Esophagus squamous epithelium (tissue), 4 donors: Measurements from ENCODE around the gene PSME3IP1.

Experiments
- POLR2A ChIP-seq, 4 donors: fragments of 450-650 bp; IDR thresholded peaks; one replicate each; pipeline ENCODE4 v1.6.1; 2017; ENCODE audit warnings: antibody characterized with exemption in 4 of 4, mild to moderate bottlenecking in 4 of 4, moderate library complexity in 3 of 4
- TF ChIP-seq, protein P1 (sequence below), 6 experiments: fragments of 450-650 bp in 4 of 6; fragments of 200-600 bp in 2 of 6; sonication (generic) in 2 of 6; IDR thresholded peaks; one replicate each; pipeline ENCODE4 v1.5.1; 2016 to 2019; ENCODE audit warnings: antibody characterized with exemption in 6 of 6, mild to moderate bottlenecking in 4 of 6, moderate library complexity in 4 of 6

DNA sequence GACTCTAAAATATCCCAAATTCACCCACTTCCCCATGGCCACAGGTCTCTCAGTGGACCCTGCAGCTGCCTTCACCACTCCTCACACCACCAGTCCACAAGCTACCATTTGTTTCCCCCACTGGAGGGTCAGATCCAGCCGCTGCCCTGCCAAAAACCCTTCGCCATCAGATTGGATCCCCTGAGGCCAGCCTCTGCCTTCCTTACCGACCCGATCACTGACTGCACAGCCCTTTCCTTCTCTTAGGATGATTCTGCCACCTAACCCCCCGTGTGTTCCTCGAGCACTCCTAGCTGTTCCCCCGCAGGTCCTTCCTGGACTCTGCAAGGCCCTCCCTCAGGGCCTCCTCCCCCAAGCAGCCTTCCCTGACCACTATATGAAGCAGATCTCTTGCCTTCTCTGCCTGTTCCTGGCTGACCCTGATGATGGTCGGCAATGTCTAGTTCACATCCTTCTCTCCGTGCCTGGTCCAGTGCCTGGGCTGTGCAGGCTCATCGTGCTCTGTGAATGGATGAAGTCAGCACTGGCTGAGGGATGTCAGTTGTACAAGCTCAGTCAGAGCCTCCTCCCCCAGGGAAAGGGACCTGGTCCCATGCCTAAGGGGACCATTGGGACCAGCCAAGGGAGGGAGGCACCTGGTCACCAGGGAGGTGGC lies 47.4 kb downstream of the PSME3IP1 start:
- no peak for TF ChIP-seq POLR2A (IDR thresholded peaks at IDR 0.05)
- TF ChIP-seq, protein P1, sequence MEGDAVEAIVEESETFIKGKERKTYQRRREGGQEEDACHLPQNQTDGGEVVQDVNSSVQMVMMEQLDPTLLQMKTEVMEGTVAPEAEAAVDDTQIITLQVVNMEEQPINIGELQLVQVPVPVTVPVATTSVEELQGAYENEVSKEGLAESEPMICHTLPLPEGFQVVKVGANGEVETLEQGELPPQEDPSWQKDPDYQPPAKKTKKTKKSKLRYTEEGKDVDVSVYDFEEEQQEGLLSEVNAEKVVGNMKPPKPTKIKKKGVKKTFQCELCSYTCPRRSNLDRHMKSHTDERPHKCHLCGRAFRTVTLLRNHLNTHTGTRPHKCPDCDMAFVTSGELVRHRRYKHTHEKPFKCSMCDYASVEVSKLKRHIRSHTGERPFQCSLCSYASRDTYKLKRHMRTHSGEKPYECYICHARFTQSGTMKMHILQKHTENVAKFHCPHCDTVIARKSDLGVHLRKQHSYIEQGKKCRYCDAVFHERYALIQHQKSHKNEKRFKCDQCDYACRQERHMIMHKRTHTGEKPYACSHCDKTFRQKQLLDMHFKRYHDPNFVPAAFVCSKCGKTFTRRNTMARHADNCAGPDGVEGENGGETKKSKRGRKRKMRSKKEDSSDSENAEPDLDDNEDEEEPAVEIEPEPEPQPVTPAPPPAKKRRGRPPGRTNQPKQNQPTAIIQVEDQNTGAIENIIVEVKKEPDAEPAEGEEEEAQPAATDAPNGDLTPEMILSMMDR (IDR thresholded peaks at IDR 0.05), result no peak
